ENCODE data around the gene XRN2. TPM values are rescaled to one million over a fixed set of nuclear protein-coding genes. Genes with fewer than 3 reads are reported as not detected.
A peak's percentile ranks its signal among the peaks of the same experiment; 100 is the strongest.
"Not testable (repeated sequence)": the region's sequence is repeated elsewhere in the genome, so short reads cannot be mapped to it uniquely, and the experiment has no call there.

The XRN2 gene
- total RNA-seq, 2 experiments from 2014 or later, result 76.5 to 81.9 TPM

- Mint-ChIP-seq H3K4me3 (no peak overlapping the region), H3K9me3 (peaks cover 3% of the 10 kb centered on the region), H3K27ac (no peak overlapping the region), H3K36me3 (ENCODE audit: low read depth) (peaks cover 14% of the 10 kb centered on the region), H3K4me1 (ENCODE audit: low read depth) (peaks cover 18% of the 10 kb centered on the region), H3K27me3 (ENCODE audit: low read depth) (peaks cover 63% of the 10 kb centered on the region)
- intact Hi-C loops (cut with micrococcal nuclease), result loop anchor here (2.0 to 10.0 kb wide), 4 partner anchors 92 to 310 kb away; partner anchors contain the start of genes PAX1 and XRN2
- no peak for DNase-seq
- CTCF ChIA-PET, result interaction anchor here (1.0 to 1.9 kb wide), 2 partner anchors 111 to 159 kb away, joined by 3 to 10 read pairs; no protein-coding TSS in a partner anchor
These were observed 91.4 kb downstream of the XRN2 start for GRCh38 chr20:21394551-21394950.

DNA sequence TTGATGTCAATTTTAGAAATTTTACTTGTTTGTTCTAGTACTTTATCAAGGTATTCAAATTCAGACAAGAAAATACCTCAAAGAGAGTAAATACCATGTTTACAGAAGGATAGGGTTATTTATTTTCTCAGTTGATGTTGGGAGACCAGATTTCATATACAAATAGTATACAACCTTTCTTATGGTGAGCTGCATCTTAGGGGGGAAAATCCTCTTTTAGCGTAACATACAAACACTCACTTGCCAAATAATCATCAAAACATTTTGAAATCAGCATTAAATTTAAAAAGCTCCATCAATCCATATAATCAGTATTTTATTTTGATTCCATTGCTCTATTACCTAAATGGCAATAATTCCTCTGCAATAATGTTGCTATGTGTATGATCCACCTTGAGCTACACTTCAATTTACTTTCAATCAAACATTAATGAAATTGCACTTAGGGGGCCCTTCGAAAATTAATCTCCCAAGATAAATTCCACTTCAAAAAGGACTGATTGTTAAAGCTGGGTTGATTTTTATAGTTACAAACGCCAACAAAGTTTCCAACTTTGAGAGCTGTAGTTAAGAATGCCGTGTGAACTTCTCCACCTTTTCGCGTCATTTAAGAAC lies 92.0 kb downstream of the XRN2 start:
- Mint-ChIP-seq H3K4me3 (peak overlapping the region; percentile 50), H3K27me3 (ENCODE audit: low read depth) (peaks cover 68% of the 10 kb centered on the region), H3K36me3 (ENCODE audit: low read depth) (peaks cover 12% of the 10 kb centered on the region), H3K4me1 (ENCODE audit: low read depth) (peaks cover 18% of the 10 kb centered on the region), H3K27ac (no peak overlapping the region), H3K9me3 (peaks cover 3% of the 10 kb centered on the region)
- DNase-seq, result no peak
- intact Hi-C loops (cut with micrococcal nuclease), result loop anchor here (1.0 to 10.0 kb wide), 5 partner anchors 92 to 310 kb away; partner anchors contain the start of genes PAX1 and XRN2
- CTCF ChIA-PET, result interaction anchor here (0.8 to 1.9 kb wide), 3 partner anchors 110 to 160 kb away, joined by 3 to 10 read pairs (median 3); no protein-coding TSS in a partner anchor

GRCh38 chr20:21395666-21396598 lies 92.8 kb downstream of the XRN2 start:
- Mint-ChIP-seq H3K27ac (no peak overlapping the region), H3K27me3 (ENCODE audit: low read depth) (peaks cover 71% of the 10 kb centered on the region), H3K4me3 (peak overlapping the region; percentile 50), H3K9me3 (peaks cover 3% of the 10 kb centered on the region), H3K4me1 (ENCODE audit: low read depth) (peaks cover 18% of the 10 kb centered on the region), H3K36me3 (ENCODE audit: low read depth) (peaks cover 9% of the 10 kb centered on the region)
- intact Hi-C loops (cut with micrococcal nuclease), result loop anchor here (1.0 to 10.0 kb wide), 5 partner anchors 93 to 309 kb away; partner anchors contain the start of genes PAX1 and XRN2
- DNase-seq, result peak; percentile 54
- CTCF ChIA-PET, result interaction anchor here (0.7 to 0.8 kb wide), 2 partner anchors 109 to 111 kb away, joined by 3 read pairs; no protein-coding TSS in a partner anchor

GRCh38 chr20:21396599-21397340 lies 93.6 kb downstream of the XRN2 start:
- no peak for DNase-seq
- peaks cover 72% of the 10 kb centered on the region for H3K27me3 Mint-ChIP-seq (ENCODE audit: low read depth)
- H3K4me3 Mint-ChIP-seq, result peak overlapping the region; percentile 21
- intact Hi-C loops (cut with micrococcal nuclease), result loop anchor here (10.0 kb wide), 1 partner anchor 308 kb away; the partner anchor contains the start of gene PAX1
- H3K9me3 Mint-ChIP-seq, result peaks cover 3% of the 10 kb centered on the region
- H3K36me3 Mint-ChIP-seq (ENCODE audit: low read depth), result peaks cover 5% of the 10 kb centered on the region
- CTCF ChIA-PET, result interaction anchor here (0.7 kb wide), 1 partner anchor 108 kb away, joined by 3 read pairs; no protein-coding TSS in a partner anchor
- H3K4me1 Mint-ChIP-seq (ENCODE audit: low read depth), result peaks cover 16% of the 10 kb centered on the region
- H3K27ac Mint-ChIP-seq, result no peak overlapping the region

DNA sequence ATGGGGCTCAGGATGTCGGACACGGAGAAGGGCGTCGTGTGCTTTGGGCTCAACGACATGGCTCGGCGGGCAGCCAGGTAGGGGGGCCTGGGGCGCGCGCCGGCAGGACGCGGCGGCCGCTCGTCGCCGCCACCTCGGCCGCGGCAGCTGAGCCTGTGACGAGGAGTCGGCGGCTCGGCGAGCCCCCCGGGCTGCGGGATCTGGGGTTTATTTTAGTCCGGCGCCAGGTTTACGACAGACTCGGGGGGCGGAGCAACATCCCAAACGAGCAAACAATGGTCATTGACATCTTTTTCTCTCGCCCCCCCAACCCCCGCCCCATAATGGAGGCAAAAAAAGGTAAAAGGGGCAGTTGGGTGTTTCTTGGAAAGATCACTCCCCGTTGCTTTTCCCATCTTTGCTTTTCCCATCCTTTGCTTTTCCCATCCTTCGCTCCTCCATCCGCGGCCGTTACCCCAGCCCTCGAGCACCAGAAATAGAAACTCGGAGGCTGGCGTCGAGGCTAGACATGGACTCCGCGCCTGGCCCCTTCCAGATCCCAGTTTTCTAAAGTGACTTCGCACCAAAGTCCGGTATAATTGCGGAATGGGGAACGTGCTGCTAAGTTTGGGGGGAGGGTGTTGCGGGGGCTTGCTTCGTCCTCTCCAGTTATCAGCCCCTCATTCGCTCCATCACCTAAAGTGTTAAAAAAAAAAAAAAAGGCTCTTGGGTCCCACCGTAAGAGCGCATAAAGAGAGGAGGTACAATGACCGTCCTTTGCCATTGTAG lies 94.4 kb downstream of the XRN2 start, which contains the start of gene NKX2-4:
NKX2-4 (minus strand) TSS at position 186 of the 768 bp plus-strand sequence; CDS start at position 59, 127 bp downstream.
- DNase-seq, result no peak
- H3K27ac Mint-ChIP-seq, result no peak within 1 kb of the TSS
- peaks cover 2% of the 10 kb centered on the region for H3K36me3 Mint-ChIP-seq (ENCODE audit: low read depth)
- H3K27me3 Mint-ChIP-seq (ENCODE audit: low read depth), result peaks cover 69% of the 10 kb centered on the region
- peak within 1 kb of the TSS; percentile 42 for H3K4me3 Mint-ChIP-seq
- CTCF ChIA-PET, result no interaction called here
- H3K9me3 Mint-ChIP-seq, result peaks cover 3% of the 10 kb centered on the region
- H3K4me1 Mint-ChIP-seq (ENCODE audit: low read depth), result peaks cover 12% of the 10 kb centered on the region
- intact Hi-C loops (cut with micrococcal nuclease), result loop anchor here (10.0 kb wide), 1 partner anchor 307 kb away; the partner anchor contains the start of gene PAX1

GRCh38 chr20:21398109-21399004 lies 95.2 kb downstream of the XRN2 start:
- DNase-seq, result no peak
- Mint-ChIP-seq H3K4me3 (peak overlapping the region; percentile 42), H3K9me3 (peaks cover 3% of the 10 kb centered on the region), H3K27me3 (ENCODE audit: low read depth) (peaks cover 64% of the 10 kb centered on the region), H3K36me3 (ENCODE audit: low read depth) (peaks cover 2% of the 10 kb centered on the region), H3K4me1 (ENCODE audit: low read depth) (peaks cover 6% of the 10 kb centered on the region), H3K27ac (no peak overlapping the region)
- CTCF ChIA-PET, result no interaction called here
- intact Hi-C loops (cut with micrococcal nuclease), result loop anchor here (10.0 kb wide), 1 partner anchor 306 kb away; the partner anchor contains the start of gene PAX1

DNA sequence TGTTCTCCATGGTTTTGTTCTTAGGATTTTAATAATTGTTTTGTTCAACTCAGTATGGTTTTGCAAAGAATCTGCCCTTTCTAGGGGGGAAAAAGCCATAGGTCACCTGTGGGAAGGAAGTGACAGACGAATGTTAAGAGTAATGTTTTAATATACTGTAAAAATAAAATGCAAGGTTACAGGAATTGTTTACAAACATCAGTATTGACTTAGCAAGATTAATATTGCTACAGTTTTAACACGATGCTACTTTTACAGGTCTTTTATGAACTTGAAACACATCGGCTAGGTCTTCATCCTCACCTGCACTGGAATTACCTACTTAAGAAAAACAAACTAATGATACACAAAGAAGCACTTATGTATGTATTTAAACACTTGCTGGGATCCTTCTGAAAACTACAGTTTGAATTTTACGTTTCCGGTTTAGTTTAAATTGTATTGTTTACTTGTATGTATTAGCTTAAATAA lies 95.9 kb downstream of the XRN2 start:
- peaks cover 5% of the 10 kb centered on the region for H3K4me1 Mint-ChIP-seq (ENCODE audit: low read depth)
- no peak overlapping the region for H3K4me3 Mint-ChIP-seq
- CTCF ChIA-PET, result no interaction called here
- H3K9me3 Mint-ChIP-seq, result peaks cover 3% of the 10 kb centered on the region
- no peak for DNase-seq
- H3K27me3 Mint-ChIP-seq (ENCODE audit: low read depth), result peaks cover 63% of the 10 kb centered on the region
- H3K36me3 Mint-ChIP-seq (ENCODE audit: low read depth), result peaks cover 2% of the 10 kb centered on the region
- no peak overlapping the region for H3K27ac Mint-ChIP-seq
- intact Hi-C loops (cut with micrococcal nuclease), result loop anchor here (10.0 kb wide), 1 partner anchor 306 kb away; the partner anchor contains the start of gene PAX1

DNA sequence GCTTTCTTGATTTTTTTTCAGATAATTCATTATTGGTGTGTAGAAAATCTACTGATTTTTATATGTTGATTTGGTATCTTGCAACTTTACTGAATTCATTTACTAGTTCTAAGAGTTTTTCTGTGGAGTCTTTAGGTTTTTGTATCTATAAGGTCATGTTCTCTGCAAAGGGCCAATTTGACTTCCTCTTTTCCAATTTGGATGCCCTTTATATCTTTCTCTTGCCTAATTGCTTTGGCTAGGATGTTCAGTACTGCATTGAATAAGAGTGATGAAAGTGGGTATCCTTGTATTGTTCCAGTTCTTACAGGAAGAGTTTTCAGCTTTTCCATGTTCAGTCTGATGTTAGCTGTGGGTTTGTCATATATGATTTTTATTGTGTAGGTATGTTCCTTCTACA lies 108.6 kb downstream of the XRN2 start:
- no peak overlapping the region for H3K4me3 Mint-ChIP-seq
- no peak for DNase-seq
- H3K4me1 Mint-ChIP-seq (ENCODE audit: low read depth), result peaks cover 9% of the 10 kb centered on the region
- CTCF ChIA-PET, result no interaction called here
- peaks cover 16% of the 10 kb centered on the region for H3K9me3 Mint-ChIP-seq
- H3K27ac Mint-ChIP-seq, result no peak overlapping the region
- peaks cover 44% of the 10 kb centered on the region for H3K27me3 Mint-ChIP-seq (ENCODE audit: low read depth)
- peaks cover 14% of the 10 kb centered on the region for H3K36me3 Mint-ChIP-seq (ENCODE audit: low read depth)
- intact Hi-C loops (cut with micrococcal nuclease), result no loop called here

DNA sequence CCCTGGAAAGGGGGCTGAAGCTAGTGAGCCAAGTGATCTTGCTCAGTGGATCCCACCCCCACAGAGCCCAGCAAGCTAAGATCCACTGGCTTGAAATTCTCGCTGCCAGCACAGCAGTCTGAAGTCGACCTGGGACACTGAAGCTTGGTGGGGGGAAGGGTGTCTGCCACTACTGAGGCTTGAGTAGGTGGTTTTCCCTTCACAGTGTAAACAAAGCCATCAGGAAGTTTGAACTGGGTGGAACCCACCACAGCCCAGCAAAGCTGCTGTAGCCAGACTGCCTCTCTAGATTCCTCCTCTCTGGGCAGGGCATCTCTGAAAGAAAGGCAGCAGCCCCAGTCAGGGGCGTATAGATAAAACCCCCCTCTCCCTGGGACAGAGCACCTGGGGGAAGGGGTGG lies 110.9 kb downstream of the XRN2 start:
- H3K27ac Mint-ChIP-seq; DNase-seq; H3K4me3 Mint-ChIP-seq; H3K4me1 Mint-ChIP-seq (ENCODE audit: low read depth); intact Hi-C loops (cut with micrococcal nuclease): not testable (repeated sequence)
- Mint-ChIP-seq H3K36me3 (ENCODE audit: low read depth) (peaks cover 14% of the 10 kb centered on the region), H3K9me3 (peaks cover 24% of the 10 kb centered on the region), H3K27me3 (ENCODE audit: low read depth) (peaks cover 48% of the 10 kb centered on the region)
- CTCF ChIA-PET, result interaction anchor here (1.4 kb wide), 1 partner anchor 179 kb away, joined by 3 read pairs; no protein-coding TSS in a partner anchor

DNA sequence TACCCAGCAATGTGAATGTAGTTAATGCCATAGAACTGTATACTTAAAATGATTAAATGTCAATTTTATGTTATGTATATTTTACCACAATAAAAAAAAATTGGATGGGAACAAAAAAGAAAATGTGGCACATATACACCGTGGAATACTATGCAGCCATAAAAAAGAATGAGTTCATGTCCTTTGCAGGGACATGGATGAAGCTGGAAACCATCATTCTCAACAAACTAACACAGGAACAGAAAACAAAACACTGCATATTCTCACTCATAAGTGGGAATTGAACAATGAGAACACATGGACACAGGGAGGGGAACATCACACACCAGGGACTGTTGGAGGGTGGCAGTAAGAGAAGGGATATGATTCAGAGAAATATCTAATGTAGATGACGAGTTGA lies 116.0 kb downstream of the XRN2 start:
- intact Hi-C loops (cut with micrococcal nuclease); H3K27ac Mint-ChIP-seq; DNase-seq; H3K36me3 Mint-ChIP-seq (ENCODE audit: low read depth); CTCF ChIA-PET; H3K4me1 Mint-ChIP-seq (ENCODE audit: low read depth); H3K4me3 Mint-ChIP-seq: not testable (repeated sequence)
- peaks cover 32% of the 10 kb centered on the region for H3K9me3 Mint-ChIP-seq
- peaks cover 27% of the 10 kb centered on the region for H3K27me3 Mint-ChIP-seq (ENCODE audit: low read depth)

Measured in activated naive CD4-positive, alpha-beta T cell treated with anti-CD3 and anti-CD28 coated beads for 36 hours (primary cell).